IMR-90 (cell line): ENCODE data around the gene SLC28A3. TPM values are rescaled to one million over a fixed set of nuclear protein-coding genes. Genes with fewer than 3 reads are reported as not detected.
A peak's percentile ranks its signal among the peaks of the same experiment; 100 is the strongest.

ENCODE experiments used
- ATAC-seq: fragments of 200-7000 bp; cut with Tn5 transposase; 2 replicates; pipeline ENCODE4 v1.9.1; 2020; ENCODE audit warnings: low read depth, mild to moderate bottlenecking, moderate library complexity
- BruUV-seq: library from RNA; stranded (reverse); fragments of 400-500 nt; replicated peaks from 2 replicates; lab custom pipeline; 2021; lab: Mats Ljungman, UMichigan
- CTCF ChIA-PET: fragments of 300-600 bp; formaldehyde crosslinking; extraction: SDS; loops from one replicate; lab custom pipeline; 2021; ENCODE audit warnings: antibody characterized with exemption; lab: Yijun Ruan, JAX
- POLR2A ChIA-PET: fragments of 300-600 bp; sonication (Branson Sonifier 250); formaldehyde crosslinking; loops from one replicate; lab custom pipeline; 2022; ENCODE audit warnings: antibody characterized with exemption; ENCODE audit not compliant: unreplicated experiment; lab: Charles Lee
- DNase-seq: peaks from one replicate; pipeline ENCODE4 v3.0.0; 2013
- H2AFZ ChIP-seq: replicated peaks from 2 replicates; pipeline ENCODE3; 2013; ENCODE audit warnings: low read length, mild to moderate bottlenecking; ENCODE audit not compliant: poor library complexity
- H2AK5ac ChIP-seq: 2 replicates; pipeline ENCODE4 v1.6.1; 2013; ENCODE audit warnings: low read depth, low read length, inconsistent platforms
- H2AK9ac ChIP-seq: replicated peaks from 2 replicates; pipeline ENCODE3; 2013; ENCODE audit warnings: mild to moderate bottlenecking, low read depth, low read length, moderate library complexity; ENCODE audit not compliant: poor library complexity
- H2BK120ac ChIP-seq: 2 replicates; pipeline ENCODE4 v1.6.1; 2013; ENCODE audit warnings: low read depth, low read length, inconsistent platforms
- H2BK15ac ChIP-seq: 3 replicates; pipeline ENCODE4 v1.6.1; 2013; ENCODE audit warnings: low read depth, low read length, inconsistent platforms
- H2BK20ac ChIP-seq: 2 replicates; pipeline ENCODE4 v1.6.1; 2013; ENCODE audit warnings: low read depth, mild to moderate bottlenecking, inconsistent platforms, low read length, moderate library complexity
- H2BK5ac ChIP-seq: 2 replicates; pipeline ENCODE4 v1.6.1; 2013; ENCODE audit warnings: mild to moderate bottlenecking, low read depth, low read length, inconsistent platforms; ENCODE audit not compliant: poor library complexity, severe bottlenecking
- H3K14ac ChIP-seq: replicated peaks from 2 replicates; pipeline ENCODE4 v1.6.1; 2013; ENCODE audit warnings: low read depth, low read length, inconsistent platforms
- H3K18ac ChIP-seq: 2 replicates; pipeline ENCODE4 v1.6.1; 2013; ENCODE audit warnings: low read depth, low read length, control low read depth
- H3K23ac ChIP-seq: 2 replicates; pipeline ENCODE4 v1.6.1; 2013; ENCODE audit warnings: low read depth, low read length, inconsistent platforms
- H3K27ac ChIP-seq: 2 replicates; pipeline ENCODE4 v1.5.1; 2013; ENCODE audit warnings: mild to moderate bottlenecking, control low read depth, low read length; ENCODE audit not compliant: insufficient read depth
- H3K27me3 ChIP-seq: 2 replicates; pipeline ENCODE4 v1.6.1; 2013; ENCODE audit warnings: low read length; ENCODE audit not compliant: control insufficient read depth, insufficient read depth
- H3K36me3 ChIP-seq: 2 replicates; pipeline ENCODE4 v1.6.1; 2013; ENCODE audit warnings: low read length, mixed read lengths; ENCODE audit not compliant: control insufficient read depth, insufficient read depth
- H3K4ac ChIP-seq: 2 replicates; pipeline ENCODE4 v1.6.1; 2013; ENCODE audit warnings: low read depth, low read length, inconsistent platforms
- H3K4me1 ChIP-seq: 2 replicates; pipeline ENCODE4 v1.6.1; 2013; ENCODE audit warnings: low read length, mixed read lengths; ENCODE audit not compliant: control insufficient read depth, insufficient read depth
- H3K4me2 ChIP-seq: 2 replicates; pipeline ENCODE4 v1.6.1; 2013; ENCODE audit warnings: low read depth, mild to moderate bottlenecking, control low read depth, low read length, moderate library complexity
- H3K4me3 ChIP-seq: 2 replicates; pipeline ENCODE4 v1.5.1; 2013; ENCODE audit warnings: low read depth, mild to moderate bottlenecking, control low read depth, low read length, moderate library complexity; ENCODE audit not compliant: insufficient read depth
- H3K56ac ChIP-seq: 2 replicates; pipeline ENCODE4 v1.6.1; 2013; ENCODE audit warnings: low read length, inconsistent platforms; ENCODE audit not compliant: insufficient read depth; ENCODE audit errors: extremely low read depth
- H3K79me1 ChIP-seq, 2 experiments: 2 replicates each; pipeline ENCODE4 v1.6.1; 2013; ENCODE audit warnings: low read length in 2 of 2, inconsistent platforms in 1 of 2, low read depth in 1 of 2
- H3K9ac ChIP-seq: 2 replicates; pipeline ENCODE4 v1.6.1; 2013; ENCODE audit warnings: low read depth, low read length, control low read depth
- H3K9me1 ChIP-seq: 2 replicates; pipeline ENCODE4 v1.6.1; 2013; ENCODE audit warnings: low read length, inconsistent platforms; ENCODE audit not compliant: insufficient read depth
- H3K9me3 ChIP-seq: 2 replicates; pipeline ENCODE4 v1.6.1; 2013; ENCODE audit warnings: low read length; ENCODE audit not compliant: control insufficient read depth, insufficient read depth
- H4K20me1 ChIP-seq: 2 replicates; pipeline ENCODE4 v1.6.1; 2013; ENCODE audit warnings: low read length, inconsistent platforms; ENCODE audit not compliant: insufficient read depth
- H4K5ac ChIP-seq: 2 replicates; pipeline ENCODE4 v1.6.1; 2013; ENCODE audit warnings: mild to moderate bottlenecking, low read depth, low read length, control low read depth
- H4K8ac ChIP-seq, 2 experiments: 2 replicates each; pipeline ENCODE4 v1.6.1; 2013; ENCODE audit warnings: low read depth in 2 of 2, low read length in 2 of 2, control low read depth in 1 of 2, inconsistent platforms in 1 of 2
- H4K91ac ChIP-seq: 2 replicates; pipeline ENCODE4 v1.6.1; 2013; ENCODE audit warnings: low read depth, low read length, inconsistent platforms; ENCODE audit not compliant: insufficient read depth
- BHLHE40 ChIP-seq: fragments of 150-350 bp; IDR thresholded peaks from 2 replicates; pipeline ENCODE4 v1.6.1; 2016; ENCODE audit warnings: mild to moderate bottlenecking, low read depth, low read length
- CEBPB ChIP-seq: IDR thresholded peaks from 2 replicates; pipeline ENCODE4 v1.6.1; 2012; ENCODE audit warnings: low read depth, low read length, improper control_type of control experiment
- CHD1 ChIP-seq: IDR thresholded peaks from 2 replicates; pipeline ENCODE4 v1.6.1; 2012; ENCODE audit warnings: low read depth, low read length, improper control_type of control experiment
- FOS ChIP-seq: fragments of 150-350 bp; IDR thresholded peaks from 2 replicates; pipeline ENCODE4 v1.6.1; 2016; ENCODE audit warnings: low read depth, low read length
- MAFK ChIP-seq: IDR thresholded peaks from 2 replicates; pipeline ENCODE4 v1.6.1; 2012; ENCODE audit warnings: low read depth, low read length, improper control_type of control experiment
- MAZ ChIP-seq: IDR thresholded peaks from 2 replicates; pipeline ENCODE4 v1.6.1; 2012; ENCODE audit warnings: low read depth, mild to moderate bottlenecking, low read length, improper control_type of control experiment, moderate library complexity, borderline replicate concordance
- MXI1 ChIP-seq: IDR thresholded peaks from 2 replicates; pipeline ENCODE4 v1.6.1; 2012; ENCODE audit warnings: low read depth, mild to moderate bottlenecking, low read length, moderate library complexity, borderline replicate concordance
- NFE2L2 ChIP-seq: fragments of 150-350 bp; IDR thresholded peaks from 2 replicates; pipeline ENCODE4 v1.6.1; 2016; ENCODE audit warnings: low read depth, mild to moderate bottlenecking, low read length
- POLR2A ChIP-seq: IDR thresholded peaks from 2 replicates; pipeline ENCODE4 v1.6.1; 2012; ENCODE audit warnings: mild to moderate bottlenecking, low read depth, low read length
- RAD21 ChIP-seq: IDR thresholded peaks from 2 replicates; pipeline ENCODE4 v1.6.1; 2012; ENCODE audit warnings: low read length, improper control_type of control experiment
- RCOR1 ChIP-seq: IDR thresholded peaks from 2 replicates; pipeline ENCODE4 v1.6.1; 2012; ENCODE audit warnings: mild to moderate bottlenecking, low read length, improper control_type of control experiment; ENCODE audit not compliant: insufficient replicate concordance
- RFX5 ChIP-seq: IDR thresholded peaks from 2 replicates; pipeline ENCODE4 v1.8.0; 2012; ENCODE audit warnings: low read depth, mild to moderate bottlenecking, low read length, moderate library complexity
- SMC3 ChIP-seq: fragments of 150-350 bp; IDR thresholded peaks from 2 replicates; pipeline ENCODE4 v1.6.1; 2016; ENCODE audit warnings: low read depth, mild to moderate bottlenecking, antibody characterized with exemption, low read length, moderate library complexity
- WGBS, 2 experiments: methylation state at CpG; one replicate each; pipeline versions ENCODE4 v1.1.5 to v1.1.7; 2013; ENCODE audit warnings: missing lambda C conversion rate in 2 of 2; ENCODE audit not compliant: insufficient read length in 1 of 2; ENCODE audit errors: extremely low coverage in 2 of 2; 5-methylcytosine and 5-hydroxymethylcytosine counted together
- dilution Hi-C: fragments of 300-500 bp; cut with HindIII; formaldehyde crosslinking; loops from one replicate; pipeline ENCODE4 v1.14.3; 2018; ENCODE audit warnings: low sequenced_read_pairs; ENCODE audit not compliant: unreplicated experiment
- in situ Hi-C: fragments of 300-500 bp; cut with MboI; formaldehyde crosslinking; loops from 3 replicates; pipeline ENCODE4 v1.14.3; 2019; ENCODE audit warnings: low sequenced_read_pairs, inconsistent platforms, mixed read lengths
- intact Hi-C: fragments of 100-400 bp; cut with micrococcal nuclease; formaldehyde crosslinking; loops from 2 replicates; pipeline ENCODE4 v1.10.0; 2022
- polyA plus RNA-seq, 3 experiments: library from polyadenylated mRNA; depleted of rRNA; stranded (reverse); fragments of >200 nt; gene quantifications; 2 replicates each; pipeline ENCODE4 v1.2.3, GENCODE V29; 2012; ENCODE audit warnings: low replicate concordance in 1 of 3
- total RNA-seq: library from RNA; depleted of rRNA; stranded (reverse); fragments of >200 nt; gene quantifications from 2 replicates; pipeline ENCODE4 v1.2.3, GENCODE V29; 2012
- TF ChIP-seq, protein P1 (sequence below): conservative IDR thresholded peaks from 2 replicates; pipeline ENCODE4 v1.5.1; 2012; ENCODE audit warnings: mild to moderate bottlenecking, low read depth, low read length, improper control_type of control experiment
- TF ChIP-seq, protein P2 (sequence below): fragments of 150-350 bp; IDR thresholded peaks from 2 replicates; pipeline ENCODE4 v1.6.1; 2017; ENCODE audit warnings: mild to moderate bottlenecking, antibody characterized with exemption, low read length, low read depth
- TF ChIP-seq, protein P3 (sequence below): fragments of 150-350 bp; IDR thresholded peaks from 2 replicates; pipeline ENCODE4 v1.6.1; 2016; ENCODE audit warnings: low read depth, mild to moderate bottlenecking, low read length, moderate library complexity, borderline replicate concordance

The SLC28A3 gene
- total and polyA plus RNA-seq, 2 of the 4 experiments (the other 2 are of a cell fraction) = 1.1 to 2.2 TPM

DNA sequence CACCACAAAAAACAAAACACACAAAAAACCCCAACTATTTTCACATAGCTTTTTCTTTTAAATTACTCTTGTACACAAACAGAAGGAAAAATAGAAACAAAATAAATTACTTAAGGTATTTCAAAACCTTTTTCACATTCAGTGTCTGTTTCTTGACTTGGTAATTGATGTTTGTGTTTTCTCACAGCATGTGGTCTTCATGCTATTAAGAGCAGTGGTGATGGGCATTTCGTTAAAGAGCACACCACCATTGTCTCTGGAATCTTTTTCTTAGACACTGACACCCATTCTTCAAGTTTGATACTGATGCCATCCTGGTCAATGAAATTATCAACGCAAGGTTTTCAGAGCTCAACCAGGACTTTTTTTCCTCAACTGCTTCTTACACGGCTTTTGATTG lies 63.8 kb downstream of the SLC28A3 start:
- Histone ChIP-seq H3K4me3 (no peak overlapping the region), H4K91ac (no peak overlapping the region; the same call in 1 of the 2 replicates), H3K79me1 (no peaks in the 10 kb centered on the region), H2BK15ac (no peak overlapping the region; the same call in 2 of the 3 replicates), H3K36me3 (no peaks in the 10 kb centered on the region), H2BK20ac (no peak overlapping the region), H3K4ac (no peak overlapping the region), H3K18ac (peak overlapping the region; percentile 59; the same call in 1 of the 2 replicates), H4K5ac (no peak overlapping the region), H3K14ac (no peak overlapping the region), H2AK9ac (no peak overlapping the region), H3K9me3 (no peaks in the 10 kb centered on the region), H3K27me3 (no peaks in the 10 kb centered on the region), H3K9ac (no peak overlapping the region), H3K4me1 (peaks cover 2% of the 10 kb centered on the region; the same call in 1 of the 2 replicates), H3K9me1 (no peaks in the 10 kb centered on the region), H2AK5ac (no peak overlapping the region), H3K56ac (no peak overlapping the region), H3K4me2 (no peak overlapping the region), H3K23ac (no peak overlapping the region), H3K27ac (no peak overlapping the region), H2BK5ac (no peak overlapping the region), H2BK120ac (no peak overlapping the region), H4K8ac (no peak overlapping the region), H4K20me1 (no peaks in the 10 kb centered on the region), H2AFZ (no peak overlapping the region)
- TF ChIP-seq, protein P1, sequence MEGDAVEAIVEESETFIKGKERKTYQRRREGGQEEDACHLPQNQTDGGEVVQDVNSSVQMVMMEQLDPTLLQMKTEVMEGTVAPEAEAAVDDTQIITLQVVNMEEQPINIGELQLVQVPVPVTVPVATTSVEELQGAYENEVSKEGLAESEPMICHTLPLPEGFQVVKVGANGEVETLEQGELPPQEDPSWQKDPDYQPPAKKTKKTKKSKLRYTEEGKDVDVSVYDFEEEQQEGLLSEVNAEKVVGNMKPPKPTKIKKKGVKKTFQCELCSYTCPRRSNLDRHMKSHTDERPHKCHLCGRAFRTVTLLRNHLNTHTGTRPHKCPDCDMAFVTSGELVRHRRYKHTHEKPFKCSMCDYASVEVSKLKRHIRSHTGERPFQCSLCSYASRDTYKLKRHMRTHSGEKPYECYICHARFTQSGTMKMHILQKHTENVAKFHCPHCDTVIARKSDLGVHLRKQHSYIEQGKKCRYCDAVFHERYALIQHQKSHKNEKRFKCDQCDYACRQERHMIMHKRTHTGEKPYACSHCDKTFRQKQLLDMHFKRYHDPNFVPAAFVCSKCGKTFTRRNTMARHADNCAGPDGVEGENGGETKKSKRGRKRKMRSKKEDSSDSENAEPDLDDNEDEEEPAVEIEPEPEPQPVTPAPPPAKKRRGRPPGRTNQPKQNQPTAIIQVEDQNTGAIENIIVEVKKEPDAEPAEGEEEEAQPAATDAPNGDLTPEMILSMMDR = no peak
- TF ChIP-seq CHD1 (no peak), RCOR1 (no peak), MXI1 (no peak), SMC3 (no peak), RFX5 (no peak), NFE2L2 (no peak), CEBPB (no peak), MAZ (no peak), MAFK (no peak), FOS (no peak), BHLHE40 (no peak), RAD21 (no peak), POLR2A (no peak)
- TF ChIP-seq, protein P2, sequence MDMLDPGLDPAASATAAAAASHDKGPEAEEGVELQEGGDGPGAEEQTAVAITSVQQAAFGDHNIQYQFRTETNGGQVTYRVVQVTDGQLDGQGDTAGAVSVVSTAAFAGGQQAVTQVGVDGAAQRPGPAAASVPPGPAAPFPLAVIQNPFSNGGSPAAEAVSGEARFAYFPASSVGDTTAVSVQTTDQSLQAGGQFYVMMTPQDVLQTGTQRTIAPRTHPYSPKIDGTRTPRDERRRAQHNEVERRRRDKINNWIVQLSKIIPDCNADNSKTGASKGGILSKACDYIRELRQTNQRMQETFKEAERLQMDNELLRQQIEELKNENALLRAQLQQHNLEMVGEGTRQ = no peak
- TF ChIP-seq, protein P3, sequence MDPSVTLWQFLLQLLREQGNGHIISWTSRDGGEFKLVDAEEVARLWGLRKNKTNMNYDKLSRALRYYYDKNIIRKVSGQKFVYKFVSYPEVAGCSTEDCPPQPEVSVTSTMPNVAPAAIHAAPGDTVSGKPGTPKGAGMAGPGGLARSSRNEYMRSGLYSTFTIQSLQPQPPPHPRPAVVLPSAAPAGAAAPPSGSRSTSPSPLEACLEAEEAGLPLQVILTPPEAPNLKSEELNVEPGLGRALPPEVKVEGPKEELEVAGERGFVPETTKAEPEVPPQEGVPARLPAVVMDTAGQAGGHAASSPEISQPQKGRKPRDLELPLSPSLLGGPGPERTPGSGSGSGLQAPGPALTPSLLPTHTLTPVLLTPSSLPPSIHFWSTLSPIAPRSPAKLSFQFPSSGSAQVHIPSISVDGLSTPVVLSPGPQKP = no peak
- ATAC-seq (no peak), DNase-seq (no peak)
- dilution Hi-C loops (no loop called here), intact Hi-C loops (no loop called here), in situ Hi-C loops (no loop called here)
- ChIA-PET CTCF (no interaction called here), POLR2A (no interaction called here)
- BruUV-seq = no TSS peak
- no CpG with 5 or more reads among the region's 3 CpGs for WGBS, 2 experiments
